HG03521 (cell line): Measurements from ENCODE around the gene FASLG.

ENCODE experiments used
- ATAC-seq: cut with Tn5 transposase; IDR thresholded peaks from one replicate; pipeline ENCODE4 v1.9.1; 2021; ENCODE audit warnings: mild to moderate bottlenecking, moderate library complexity; ENCODE audit not compliant: unreplicated experiment

Gene FASLG

GRCh38 chr1:172642970-172643369 is 15.9 kb upstream of the FASLG start:
- no peak for ATAC-seq

- no peak for ATAC-seq
These were observed 12.2 kb upstream of the FASLG start for GRCh38 chr1:172646653-172647052.

- no peak for ATAC-seq
These were observed 11.8 kb upstream of the FASLG start for GRCh38 chr1:172647110-172647564.

GRCh38 chr1:172647987-172648386 is 10.9 kb upstream of the FASLG start:
- ATAC-seq = no peak

- ATAC-seq = no peak
These were observed 8.3 kb upstream of the FASLG start for GRCh38 chr1:172650474-172651193.

GRCh38 chr1:172653015-172653709 is 5.7 kb upstream of the FASLG start:
- ATAC-seq = no peak

GRCh38 chr1:172654535-172654934 is 4.4 kb upstream of the FASLG start:
- no peak for ATAC-seq

- ATAC-seq = no peak
These were observed 2.3 kb upstream of the FASLG start for GRCh38 chr1:172656576-172656975.

- ATAC-seq = no peak
These were observed 1.3 kb upstream of the FASLG start for GRCh38 chr1:172657586-172657985.

- no peak for ATAC-seq
These were observed 2.2 kb downstream of the FASLG start for GRCh38 chr1:172661107-172661506.

- ATAC-seq = peak; percentile 90
These were observed 3.7 kb downstream of the FASLG start for GRCh38 chr1:172662464-172663109.

GRCh38 chr1:172663732-172664131 is 4.8 kb downstream of the FASLG start:
- ATAC-seq = no peak

- no peak for ATAC-seq
These were observed 9.2 kb downstream of the FASLG start for GRCh38 chr1:172668097-172668496.

GRCh38 chr1:172669011-172669410 is 10.1 kb downstream of the FASLG start:
- ATAC-seq = no peak

GRCh38 chr1:172670316-172670715 is 11.4 kb downstream of the FASLG start:
- ATAC-seq = no peak

- ATAC-seq = peak; percentile 74
These were observed 11.9 kb downstream of the FASLG start for GRCh38 chr1:172670791-172671190.

GRCh38 chr1:172671591-172671990 is 12.7 kb downstream of the FASLG start:
- ATAC-seq = no peak

- no peak for ATAC-seq
These were observed 13.8 kb downstream of the FASLG start for GRCh38 chr1:172672720-172673119.

- ATAC-seq = no peak
These were observed 14.9 kb downstream of the FASLG start for GRCh38 chr1:172673761-172674160.

GRCh38 chr1:172674831-172675613 is 16.1 kb downstream of the FASLG start:
- ATAC-seq = no peak
